Osteocyte (in vitro differentiated cells): ENCODE results near the gene DTYMK. TPM values are rescaled to one million over a fixed set of nuclear protein-coding genes. Genes with fewer than 3 reads are reported as not detected.

Experiments used
- DNase-seq: peaks from one replicate; pipeline ENCODE4 v3.0.0; 2021; ENCODE audit warnings: mixed read lengths; ENCODE audit not compliant: unreplicated experiment; ENCODE audit errors: extremely low spot score
- H3K27ac Mint-ChIP-seq: one replicate; pipeline ENCODE4 v1.8.0; 2021; ENCODE audit warnings: mild to moderate bottlenecking, mixed read lengths; ENCODE audit not compliant: unreplicated experiment
- H3K27me3 Mint-ChIP-seq: one replicate; pipeline ENCODE4 v1.8.0; 2021; ENCODE audit warnings: mixed read lengths; ENCODE audit not compliant: unreplicated experiment
- H3K36me3 Mint-ChIP-seq: one replicate; pipeline ENCODE4 v1.8.0; 2021; ENCODE audit warnings: mixed read lengths; ENCODE audit not compliant: unreplicated experiment
- H3K4me1 Mint-ChIP-seq: one replicate; pipeline ENCODE4 v1.8.0; 2021; ENCODE audit warnings: mixed read lengths; ENCODE audit not compliant: unreplicated experiment
- H3K4me3 Mint-ChIP-seq: one replicate; pipeline ENCODE4 v1.8.0; 2021; ENCODE audit warnings: mild to moderate bottlenecking, moderate library complexity, mixed read lengths; ENCODE audit not compliant: unreplicated experiment
- H3K9me3 Mint-ChIP-seq: one replicate; pipeline ENCODE4 v1.8.0; 2021; ENCODE audit warnings: mixed read lengths; ENCODE audit not compliant: unreplicated experiment
- CTCF ChIP-seq: fragments of 200-600 bp; sonication (generic); IDR thresholded peaks from 2 replicates; pipeline ENCODE4 v1.5.0; 2021; ENCODE audit warnings: antibody characterized with exemption, mild to moderate bottlenecking, moderate library complexity
- total RNA-seq: library from RNA; stranded (reverse); gene quantifications from 2 replicates; pipeline ENCODE4 v1.2.1, GENCODE V29; 2021

Gene DTYMK
- total RNA-seq, 1 donor from 2014 or later: 28.8 TPM

DNA sequence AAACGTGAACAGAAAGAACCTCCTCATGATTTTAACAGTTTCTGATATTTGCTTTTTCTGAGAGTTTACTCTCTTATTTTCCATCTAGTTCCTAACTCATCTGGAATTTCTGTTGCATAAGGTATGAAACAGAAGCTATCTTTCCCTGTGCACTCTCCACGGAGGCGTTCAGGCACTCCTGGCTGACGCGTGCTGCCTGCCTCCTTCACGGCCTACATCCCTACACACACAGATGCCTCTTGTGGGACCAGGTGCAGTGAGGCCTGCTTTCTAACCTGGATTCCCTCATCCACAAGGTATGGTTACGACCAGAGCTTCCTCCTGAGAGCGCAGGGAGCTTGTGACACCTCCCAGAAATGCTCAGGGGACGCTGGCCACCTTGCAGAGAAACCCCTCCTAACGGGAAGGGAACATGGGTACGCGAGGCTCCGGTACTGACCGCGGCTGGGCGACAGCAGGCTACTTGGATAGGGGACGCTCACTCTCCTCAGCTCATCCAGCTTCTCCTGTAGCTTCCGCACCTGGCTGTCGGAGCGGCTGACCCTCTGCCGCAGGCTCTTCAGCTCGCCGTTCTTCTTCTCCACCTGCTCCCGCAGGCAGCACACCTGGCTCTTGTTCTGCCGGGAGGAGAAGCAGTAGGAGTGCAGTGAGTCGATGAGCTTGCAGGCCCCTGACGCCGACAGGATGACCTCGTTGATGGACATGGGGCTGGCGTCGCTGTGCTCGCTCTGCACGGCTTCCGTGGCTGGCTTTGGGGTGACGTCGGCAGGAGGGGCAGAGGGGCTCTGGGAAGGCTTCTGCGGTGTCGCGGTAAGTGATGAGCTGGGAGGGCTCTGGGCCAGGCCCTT lies 53.9 kb downstream of the DTYMK start:
- no peak for TF ChIP-seq CTCF
- H3K4me1 Mint-ChIP-seq: peaks cover 17% of the 10 kb centered on the region
- H3K36me3 Mint-ChIP-seq: peaks cover 36% of the 10 kb centered on the region
- no peak overlapping the region for H3K4me3 Mint-ChIP-seq
- no peak for DNase-seq
- H3K9me3 Mint-ChIP-seq: no peaks in the 10 kb centered on the region
- no peak overlapping the region for H3K27ac Mint-ChIP-seq
- no peaks in the 10 kb centered on the region for H3K27me3 Mint-ChIP-seq

- Mint-ChIP-seq H3K4me3 (no peak overlapping the region), H3K27me3 (no peaks in the 10 kb centered on the region), H3K4me1 (peaks cover 8% of the 10 kb centered on the region), H3K36me3 (peaks cover 40% of the 10 kb centered on the region), H3K9me3 (no peaks in the 10 kb centered on the region), H3K27ac (no peak overlapping the region)
- TF ChIP-seq CTCF: no peak
- DNase-seq: no peak
Observed at GRCh38 chr2:241629762-241630435, 56.7 kb downstream of the DTYMK start.

DNA sequence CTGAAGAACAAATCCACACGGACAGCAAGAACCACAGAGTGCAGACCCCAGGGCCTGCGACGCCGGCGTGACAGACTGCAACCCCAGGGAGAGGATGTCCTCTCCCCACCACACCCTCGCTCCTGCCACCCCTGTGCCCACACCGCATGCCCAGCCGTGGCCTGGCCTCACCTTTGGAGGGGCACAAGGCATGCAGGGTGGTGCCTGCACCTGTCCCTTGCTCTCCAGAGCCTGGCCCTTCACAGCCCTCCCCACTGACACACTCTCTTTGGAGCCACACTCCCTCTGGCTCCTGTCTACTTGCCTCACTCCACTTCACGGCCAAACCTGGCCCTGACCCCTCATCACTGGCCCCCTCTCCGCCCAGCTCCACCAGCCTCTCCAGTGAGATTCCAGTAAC lies 58.9 kb downstream of the DTYMK start:
- Mint-ChIP-seq H3K27ac (no peak overlapping the region), H3K4me3 (no peak overlapping the region), H3K27me3 (no peaks in the 10 kb centered on the region), H3K4me1 (peaks cover 4% of the 10 kb centered on the region), H3K36me3 (peaks cover 31% of the 10 kb centered on the region), H3K9me3 (no peaks in the 10 kb centered on the region)
- no peak for DNase-seq
- TF ChIP-seq CTCF: no peak

Other genes starting within 250 kb of the DTYMK start
- gene STK25, start 178.2 kb downstream of the DTYMK start, total RNA-seq: 197 and 206 TPM in 2 replicates
- 45.0 and 47.5 TPM in 2 replicates for gene BOK, start 128.1 kb downstream of the DTYMK start, total RNA-seq
- gene THAP4, start 49.7 kb downstream of the DTYMK start, total RNA-seq: 51.6 and 52.8 TPM in 2 replicates
- gene ATG4B, start 49.1 kb downstream of the DTYMK start, total RNA-seq: 73.5 and 78.1 TPM in 2 replicates
- 29.4 and 32.0 TPM in 2 replicates for gene ING5, start 15.2 kb upstream of the DTYMK start, total RNA-seq
- gene D2HGDH, start 47.8 kb upstream of the DTYMK start, total RNA-seq: 32.5 and 36.8 TPM in 2 replicates
- 0.48 TPM in 1 of 2 replicates, not detected in the other for gene GAL3ST2, start 90.0 kb upstream of the DTYMK start, total RNA-seq
- gene NEU4, start 122.4 kb upstream of the DTYMK start, total RNA-seq: not detected in 2 replicates
- not detected in 2 replicates for gene PDCD1, start 172.1 kb upstream of the DTYMK start, total RNA-seq
- gene RTP5, start 182.9 kb upstream of the DTYMK start, total RNA-seq: not detected in 2 replicates